HCT116 (cell line): ENCODE measurements around the gene TSPAN5.

Source experiments
- EZH2 ChIP-seq: fragments of 200-600 bp; sonication (generic); IDR thresholded peaks from 2 replicates; pipeline ENCODE4 v1.6.1; 2017; ENCODE audit warnings: antibody characterized with exemption, mixed run types
- EZH2phosphoT487 ChIP-seq: fragments of 200-600 bp; IDR thresholded peaks from 2 replicates; pipeline ENCODE4 v1.6.1; 2018; ENCODE audit warnings: antibody characterized with exemption, borderline replicate concordance
- JUND ChIP-seq: IDR thresholded peaks from 2 replicates; pipeline ENCODE4 v1.6.1; 2012
- POLR2AphosphoS5 ChIP-seq: IDR thresholded peaks from 2 replicates; pipeline ENCODE4 v1.6.1; 2011; ENCODE audit warnings: mild to moderate bottlenecking, low read depth, low read length, moderate library complexity
- SP1 ChIP-seq: IDR thresholded peaks from 2 replicates; pipeline ENCODE4 v1.6.1; 2012; ENCODE audit warnings: low read depth
- SRF ChIP-seq: IDR thresholded peaks from 2 replicates; pipeline ENCODE4 v1.6.1; 2012; ENCODE audit warnings: low read depth
- ZFX ChIP-seq: fragments of 450-650 bp; IDR thresholded peaks from 2 replicates; pipeline ENCODE4 v1.6.1; 2017
- TF ChIP-seq, protein P1 (sequence below), 3 experiments: fragments of 200-600 bp in 1 of 3; sonication (generic) in 1 of 3; IDR thresholded peaks in 2 of 3; conservative IDR thresholded peaks in 1 of 3; 2 replicates each; pipeline ENCODE4 v1.5.1; 2012 to 2017; ENCODE audit warnings: low read depth in 2 of 3, low read length in 2 of 3, antibody characterized with exemption in 1 of 3, borderline replicate concordance in 1 of 3, control low read depth in 1 of 3, mild to moderate bottlenecking in 1 of 3, mixed read lengths in 1 of 3, mixed run types in 1 of 3, moderate library complexity in 1 of 3; ENCODE audit not compliant: insufficient read depth in 1 of 3

DNA sequence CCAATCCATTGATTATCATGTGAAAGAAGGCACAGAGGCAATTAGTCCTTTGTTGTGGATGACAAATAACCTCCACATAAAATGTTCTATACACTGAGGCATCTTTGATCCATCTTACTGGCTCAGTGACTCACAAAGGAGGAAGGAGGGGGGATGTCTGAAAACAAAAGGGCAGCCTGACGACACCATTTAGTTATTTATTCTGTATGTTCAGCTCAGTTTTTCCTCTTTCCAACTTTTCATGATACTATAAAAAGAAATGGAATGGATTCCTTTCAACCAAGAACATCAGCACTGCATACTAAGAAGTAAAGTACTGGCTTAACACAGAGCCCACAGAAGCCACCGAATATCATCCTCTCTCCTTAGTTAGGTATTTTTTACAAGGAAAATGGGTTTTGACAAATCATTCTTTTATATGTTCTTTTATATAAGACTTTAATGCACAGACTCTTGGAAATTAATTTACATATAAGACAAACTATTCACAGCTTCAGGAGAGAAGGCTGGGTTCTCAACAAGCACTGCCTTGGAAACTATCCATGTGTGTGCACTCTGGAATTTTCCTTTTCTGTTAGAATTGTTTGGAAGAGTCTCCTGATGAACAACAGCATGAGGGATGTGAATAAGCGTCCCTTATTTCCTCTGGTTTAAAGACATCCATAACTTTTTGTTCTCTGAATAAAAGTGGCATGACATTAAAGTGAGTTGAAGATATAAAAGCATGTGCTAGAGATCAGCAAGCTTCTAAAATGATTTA, 135.6 kb downstream of the TSPAN5 start:
- peak; percentile 63 for TF ChIP-seq SRF
- no peak for TF ChIP-seq ZFX
- TF ChIP-seq EZH2 = no peak
- no peak for TF ChIP-seq EZH2phosphoT487
- TF ChIP-seq, protein P1, sequence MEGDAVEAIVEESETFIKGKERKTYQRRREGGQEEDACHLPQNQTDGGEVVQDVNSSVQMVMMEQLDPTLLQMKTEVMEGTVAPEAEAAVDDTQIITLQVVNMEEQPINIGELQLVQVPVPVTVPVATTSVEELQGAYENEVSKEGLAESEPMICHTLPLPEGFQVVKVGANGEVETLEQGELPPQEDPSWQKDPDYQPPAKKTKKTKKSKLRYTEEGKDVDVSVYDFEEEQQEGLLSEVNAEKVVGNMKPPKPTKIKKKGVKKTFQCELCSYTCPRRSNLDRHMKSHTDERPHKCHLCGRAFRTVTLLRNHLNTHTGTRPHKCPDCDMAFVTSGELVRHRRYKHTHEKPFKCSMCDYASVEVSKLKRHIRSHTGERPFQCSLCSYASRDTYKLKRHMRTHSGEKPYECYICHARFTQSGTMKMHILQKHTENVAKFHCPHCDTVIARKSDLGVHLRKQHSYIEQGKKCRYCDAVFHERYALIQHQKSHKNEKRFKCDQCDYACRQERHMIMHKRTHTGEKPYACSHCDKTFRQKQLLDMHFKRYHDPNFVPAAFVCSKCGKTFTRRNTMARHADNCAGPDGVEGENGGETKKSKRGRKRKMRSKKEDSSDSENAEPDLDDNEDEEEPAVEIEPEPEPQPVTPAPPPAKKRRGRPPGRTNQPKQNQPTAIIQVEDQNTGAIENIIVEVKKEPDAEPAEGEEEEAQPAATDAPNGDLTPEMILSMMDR (IDR thresholded peaks at IDR 0.05 in 2 of 3, conservative IDR thresholded peaks at IDR 0.05 in 1 of 3; ENCODE audit: borderline replicate concordance in 1 of 3, insufficient read depth in 1 of 3, low read depth in 2 of 3, low read length in 2 of 3) = no peak
- TF ChIP-seq JUND = peak; percentile 97
- peak; percentile 91 for TF ChIP-seq SP1
- TF ChIP-seq POLR2AphosphoS5 = peak; percentile 35; the same call in 1 of the 2 replicates
